Measurements from ENCODE around the gene TSACC. TPM values are rescaled to one million over a fixed set of nuclear protein-coding genes. Genes with fewer than 3 reads are reported as not detected.
"Not testable (repeated sequence)": the region's sequence is repeated elsewhere in the genome, so short reads cannot be mapped to it uniquely, and the experiment has no call there.

TSACC gene
- total RNA-seq, 1 experiment from 2014 or later = 1.8 TPM

DNA sequence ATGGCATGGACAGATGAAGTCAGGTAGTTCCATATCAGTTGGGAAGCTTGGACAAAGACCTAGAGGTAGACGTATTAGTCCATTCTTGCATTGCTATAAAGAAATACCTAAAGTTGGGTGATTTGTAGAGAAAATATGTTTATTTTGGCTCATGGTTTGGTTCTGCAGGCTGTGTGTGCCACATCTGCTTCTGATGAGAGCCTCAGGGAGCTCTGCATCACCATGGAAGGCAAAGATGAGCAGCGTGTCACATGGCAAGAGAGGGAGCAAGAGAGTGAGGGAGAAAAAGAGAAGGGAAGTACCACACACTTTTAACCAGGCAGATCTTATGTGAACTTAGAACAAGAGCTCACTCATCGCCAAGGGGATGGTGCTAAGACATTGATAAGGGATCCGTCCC is 9.0 kb downstream of the TSACC start:
- Mint-ChIP-seq H3K4me1 (ENCODE audit: insufficient read depth, unreplicated experiment) (no peaks in the 10 kb centered on the region), H3K4me3 (ENCODE audit: unreplicated experiment) (no peak overlapping the region), H3K27me3 (ENCODE audit: insufficient read depth, unreplicated experiment) (no peaks in the 10 kb centered on the region), H3K27ac (ENCODE audit: low read depth, unreplicated experiment) (no peak overlapping the region), H3K9me3 (ENCODE audit: unreplicated experiment) (no peaks in the 10 kb centered on the region), H3K36me3 (ENCODE audit: insufficient read depth, unreplicated experiment) (no peaks in the 10 kb centered on the region)
- POLR2A ChIA-PET = interaction anchor here (1.6 kb wide), 1 partner anchor 110 kb away, joined by 3 read pairs; no protein-coding TSS in a partner anchor
- TF ChIP-seq, protein P1, sequence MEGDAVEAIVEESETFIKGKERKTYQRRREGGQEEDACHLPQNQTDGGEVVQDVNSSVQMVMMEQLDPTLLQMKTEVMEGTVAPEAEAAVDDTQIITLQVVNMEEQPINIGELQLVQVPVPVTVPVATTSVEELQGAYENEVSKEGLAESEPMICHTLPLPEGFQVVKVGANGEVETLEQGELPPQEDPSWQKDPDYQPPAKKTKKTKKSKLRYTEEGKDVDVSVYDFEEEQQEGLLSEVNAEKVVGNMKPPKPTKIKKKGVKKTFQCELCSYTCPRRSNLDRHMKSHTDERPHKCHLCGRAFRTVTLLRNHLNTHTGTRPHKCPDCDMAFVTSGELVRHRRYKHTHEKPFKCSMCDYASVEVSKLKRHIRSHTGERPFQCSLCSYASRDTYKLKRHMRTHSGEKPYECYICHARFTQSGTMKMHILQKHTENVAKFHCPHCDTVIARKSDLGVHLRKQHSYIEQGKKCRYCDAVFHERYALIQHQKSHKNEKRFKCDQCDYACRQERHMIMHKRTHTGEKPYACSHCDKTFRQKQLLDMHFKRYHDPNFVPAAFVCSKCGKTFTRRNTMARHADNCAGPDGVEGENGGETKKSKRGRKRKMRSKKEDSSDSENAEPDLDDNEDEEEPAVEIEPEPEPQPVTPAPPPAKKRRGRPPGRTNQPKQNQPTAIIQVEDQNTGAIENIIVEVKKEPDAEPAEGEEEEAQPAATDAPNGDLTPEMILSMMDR (IDR thresholded peaks at IDR 0.05; ENCODE audit: unreplicated experiment) = no peak
- DNase-seq (ENCODE audit: unreplicated experiment) = no peak
- no TSS peak for BruUV-seq (replicated peaks)
- CTCF ChIA-PET = interaction anchor here (0.5 to 4.8 kb wide), 8 partner anchors 8 to 421 kb away, joined by 3 to 38 read pairs (median 4); no protein-coding TSS in a partner anchor
- intact Hi-C loops (cut with micrococcal nuclease) = no loop called here

DNA sequence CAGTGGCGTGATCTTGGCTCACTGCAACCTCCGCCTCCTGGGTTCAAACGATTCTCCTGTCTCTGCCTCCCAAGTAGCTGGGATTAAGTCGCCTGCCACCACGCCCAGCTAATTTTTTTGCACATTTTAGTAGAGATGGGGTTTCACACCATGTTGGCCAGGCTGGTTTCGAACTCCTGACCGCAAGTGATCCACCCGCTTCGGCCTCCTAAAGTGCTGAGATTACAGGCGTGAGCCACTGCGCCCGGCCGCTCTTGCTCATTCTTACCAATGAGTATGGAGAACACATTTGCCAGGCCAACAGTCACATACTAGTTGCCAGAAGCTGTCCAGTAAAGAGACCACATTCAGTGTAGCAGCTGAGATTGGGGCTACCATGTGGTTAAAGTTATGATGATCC is 14.2 kb downstream of the TSACC start:
- H3K27ac Mint-ChIP-seq (ENCODE audit: low read depth, unreplicated experiment); H3K9me3 Mint-ChIP-seq (ENCODE audit: unreplicated experiment); DNase-seq (ENCODE audit: unreplicated experiment); H3K36me3 Mint-ChIP-seq (ENCODE audit: insufficient read depth, unreplicated experiment); H3K4me1 Mint-ChIP-seq (ENCODE audit: insufficient read depth, unreplicated experiment); BruUV-seq (replicated peaks); intact Hi-C loops (cut with micrococcal nuclease); H3K4me3 Mint-ChIP-seq (ENCODE audit: unreplicated experiment): not testable (repeated sequence)
- CTCF ChIA-PET = interaction anchor here (0.6 to 5.7 kb wide), 10 partner anchors 12 to 306 kb away, joined by 3 to 50 read pairs (median 4); no protein-coding TSS in a partner anchor
- peaks cover 22% of the 10 kb centered on the region for H3K27me3 Mint-ChIP-seq (ENCODE audit: insufficient read depth, unreplicated experiment)
- POLR2A ChIA-PET = interaction anchor here (0.5 to 1.1 kb wide), 3 partner anchors 9 to 375 kb away, joined by 3 to 4 read pairs (median 3); no protein-coding TSS in a partner anchor

DNA sequence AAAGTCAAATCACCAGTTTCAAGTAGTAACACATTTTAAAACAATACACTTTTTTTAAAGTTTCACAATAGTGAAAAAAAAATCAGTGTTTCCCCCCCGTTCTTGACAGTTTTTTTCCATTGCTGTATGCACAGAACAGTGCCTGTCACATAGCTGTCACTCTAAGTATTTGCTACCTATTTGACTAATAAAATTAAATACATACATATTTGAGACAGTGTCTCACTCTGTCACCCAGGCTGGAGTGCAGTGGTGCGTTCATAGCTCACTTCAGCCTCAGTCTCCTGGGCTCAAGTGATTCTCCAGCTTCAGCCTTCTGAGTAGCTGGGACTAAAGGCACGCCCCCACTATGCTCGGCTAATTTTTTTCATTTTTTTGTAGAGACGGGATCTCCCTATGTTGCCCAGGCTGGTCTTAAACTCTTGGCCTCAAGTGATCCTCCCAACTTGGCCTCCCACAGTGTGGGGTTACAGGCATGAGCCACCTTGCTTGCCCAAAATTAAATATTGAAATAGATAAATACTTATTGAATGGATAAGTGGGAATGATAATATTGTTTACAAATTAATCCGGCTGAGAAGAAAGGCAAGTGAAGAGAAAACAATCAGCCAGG is 18.0 kb downstream of the TSACC start:
- Mint-ChIP-seq H3K27me3 (ENCODE audit: insufficient read depth, unreplicated experiment) (peaks cover 52% of the 10 kb centered on the region), H3K27ac (ENCODE audit: low read depth, unreplicated experiment) (no peak overlapping the region), H3K9me3 (ENCODE audit: unreplicated experiment) (no peaks in the 10 kb centered on the region), H3K4me1 (ENCODE audit: insufficient read depth, unreplicated experiment) (peaks cover 7% of the 10 kb centered on the region), H3K36me3 (ENCODE audit: insufficient read depth, unreplicated experiment) (peaks cover 6% of the 10 kb centered on the region), H3K4me3 (ENCODE audit: unreplicated experiment) (no peak overlapping the region)
- TF ChIP-seq, protein P1 (IDR thresholded peaks at IDR 0.05; ENCODE audit: unreplicated experiment) = no peak
- intact Hi-C loops (cut with micrococcal nuclease) = no loop called here
- CTCF ChIA-PET = interaction anchor here (0.6 to 5.7 kb wide), 23 partner anchors 8 to 271 kb away, joined by 3 to 50 read pairs (median 4); no protein-coding TSS in a partner anchor
- POLR2A ChIA-PET = interaction anchor here (0.6 kb wide), 2 partner anchors 73 to 91 kb away, joined by 3 read pairs; no protein-coding TSS in a partner anchor
- no peak for DNase-seq (ENCODE audit: unreplicated experiment)
- no TSS peak for BruUV-seq (replicated peaks)

DNA sequence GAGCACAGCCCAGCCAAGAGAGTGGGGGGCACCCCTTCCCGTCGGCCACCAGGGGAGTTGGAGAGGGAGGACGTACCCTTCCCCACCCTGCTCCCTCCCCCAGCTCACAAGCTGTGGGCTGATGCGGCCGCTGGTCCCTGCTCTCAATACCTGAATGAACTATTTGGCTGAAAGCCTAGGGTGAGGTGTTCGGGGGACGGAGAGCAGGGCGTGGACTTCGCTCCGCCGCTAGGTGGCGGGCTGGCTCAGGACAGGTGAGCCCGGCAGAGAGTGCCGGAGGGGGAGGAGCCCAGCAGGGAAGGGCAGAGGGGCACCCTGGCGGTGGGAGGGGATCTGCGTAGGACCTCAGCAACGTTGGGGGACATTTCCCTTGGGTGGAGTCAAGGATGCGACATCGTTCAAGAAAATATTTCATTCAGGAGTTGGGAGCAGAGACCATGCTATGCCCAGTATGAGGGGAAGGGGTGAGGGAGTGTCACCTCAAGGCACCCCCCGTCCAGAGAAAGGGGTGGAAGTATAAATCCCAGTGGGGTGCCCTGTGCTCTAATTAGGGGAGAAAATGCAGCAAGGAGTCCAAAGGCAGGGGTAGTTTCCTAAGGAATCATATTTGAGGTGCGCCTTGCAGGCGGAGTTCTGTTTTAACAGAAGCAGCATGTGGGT is 18.7 kb downstream of the TSACC start:
- TF ChIP-seq, protein P1 (IDR thresholded peaks at IDR 0.05; ENCODE audit: unreplicated experiment) = peak; percentile 98
- ChIA-PET POLR2A (interaction anchor here (0.6 kb wide), 1 partner anchor 90 kb away, joined by 3 read pairs; no protein-coding TSS in a partner anchor), CTCF (interaction anchor here (0.6 to 5.7 kb wide), 23 partner anchors 9 to 270 kb away, joined by 3 to 52 read pairs (median 5); no protein-coding TSS in a partner anchor)
- H3K27ac Mint-ChIP-seq (ENCODE audit: low read depth, unreplicated experiment) = no peak overlapping the region
- BruUV-seq (replicated peaks) = no TSS peak
- H3K4me3 Mint-ChIP-seq (ENCODE audit: unreplicated experiment) = no peak overlapping the region
- DNase-seq (ENCODE audit: unreplicated experiment) = peak; percentile 85
- peaks cover 52% of the 10 kb centered on the region for H3K27me3 Mint-ChIP-seq (ENCODE audit: insufficient read depth, unreplicated experiment)
- H3K36me3 Mint-ChIP-seq (ENCODE audit: insufficient read depth, unreplicated experiment) = peaks cover 6% of the 10 kb centered on the region
- intact Hi-C loops (cut with micrococcal nuclease) = loop anchor here (1.0 kb wide), 1 partner anchor 88 kb away; no protein-coding TSS in a partner anchor
- H3K9me3 Mint-ChIP-seq (ENCODE audit: unreplicated experiment) = no peaks in the 10 kb centered on the region
- peaks cover 7% of the 10 kb centered on the region for H3K4me1 Mint-ChIP-seq (ENCODE audit: insufficient read depth, unreplicated experiment)

Data from MCF 10A (cell line).